ENCODE data around the gene ERC2.

DNA sequence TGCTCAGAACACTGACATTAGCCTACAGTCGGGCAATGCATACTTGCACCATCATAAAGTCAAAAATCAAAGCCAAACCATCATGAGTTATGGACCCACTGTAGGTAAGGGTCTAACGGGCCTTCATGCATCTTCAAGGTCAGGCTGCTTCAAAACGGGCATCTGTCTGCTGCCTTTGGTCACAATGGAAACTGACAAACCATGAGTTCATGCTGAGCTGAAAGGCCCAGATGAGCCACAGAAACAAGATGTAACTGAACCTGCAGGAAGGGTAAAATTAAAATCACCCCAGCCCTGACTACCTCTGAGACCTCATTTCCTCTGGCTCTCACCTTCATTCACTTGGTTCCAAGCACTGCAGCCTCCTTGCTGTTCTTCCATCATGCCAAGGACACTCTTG, 143.8 kb downstream of the ERC2 start:
- TF ChIP-seq EZH2phosphoT487 (conservative IDR thresholded peaks at IDR 0.05; ENCODE audit: low read length): no peak
- TF ChIP-seq, protein P1, sequence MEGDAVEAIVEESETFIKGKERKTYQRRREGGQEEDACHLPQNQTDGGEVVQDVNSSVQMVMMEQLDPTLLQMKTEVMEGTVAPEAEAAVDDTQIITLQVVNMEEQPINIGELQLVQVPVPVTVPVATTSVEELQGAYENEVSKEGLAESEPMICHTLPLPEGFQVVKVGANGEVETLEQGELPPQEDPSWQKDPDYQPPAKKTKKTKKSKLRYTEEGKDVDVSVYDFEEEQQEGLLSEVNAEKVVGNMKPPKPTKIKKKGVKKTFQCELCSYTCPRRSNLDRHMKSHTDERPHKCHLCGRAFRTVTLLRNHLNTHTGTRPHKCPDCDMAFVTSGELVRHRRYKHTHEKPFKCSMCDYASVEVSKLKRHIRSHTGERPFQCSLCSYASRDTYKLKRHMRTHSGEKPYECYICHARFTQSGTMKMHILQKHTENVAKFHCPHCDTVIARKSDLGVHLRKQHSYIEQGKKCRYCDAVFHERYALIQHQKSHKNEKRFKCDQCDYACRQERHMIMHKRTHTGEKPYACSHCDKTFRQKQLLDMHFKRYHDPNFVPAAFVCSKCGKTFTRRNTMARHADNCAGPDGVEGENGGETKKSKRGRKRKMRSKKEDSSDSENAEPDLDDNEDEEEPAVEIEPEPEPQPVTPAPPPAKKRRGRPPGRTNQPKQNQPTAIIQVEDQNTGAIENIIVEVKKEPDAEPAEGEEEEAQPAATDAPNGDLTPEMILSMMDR (IDR thresholded peaks at IDR 0.05; ENCODE audit: insufficient read depth, low read length, poor library complexity, severe bottlenecking): no peak

All from SU-DHL-6 (cell line).